ENCODE data around the gene CCDC150. TPM values are rescaled to one million over a fixed set of nuclear protein-coding genes. Genes with fewer than 3 reads are reported as not detected.

CCDC150 gene
- total RNA-seq, 1 experiment from 2014 or later = 13.1 TPM

GRCh38 chr2:196719110-196719872 lies 79.8 kb downstream of the CCDC150 start:
- intact Hi-C loops (cut with micrococcal nuclease) = no loop called here
- Histone ChIP-seq H3K27ac (ENCODE audit: low read length) (no peak overlapping the region), H3K27me3 (ENCODE audit: low read length) (no peaks in the 10 kb centered on the region), H3K9me3 (ENCODE audit: low read length) (no peaks in the 10 kb centered on the region), H2AFZ (ENCODE audit: low read length) (no peak overlapping the region), H3K79me2 (ENCODE audit: low read length) (no peaks in the 10 kb centered on the region), H3F3A (ENCODE audit: low read length, unreplicated experiment) (no peaks in the 10 kb centered on the region), H3K4me1 (ENCODE audit: insufficient read depth, low read length) (no peaks in the 10 kb centered on the region), H4K20me1 (ENCODE audit: low read length) (no peaks in the 10 kb centered on the region), H3K9me2 (replicated peaks; ENCODE audit: low read length) (no peaks in the 10 kb centered on the region), H3K4me2 (ENCODE audit: low read length) (no peak overlapping the region), H3K9ac (ENCODE audit: low read length) (no peak overlapping the region), H3K36me3 (ENCODE audit: low read depth, low read length) (no peaks in the 10 kb centered on the region), H3K4me3 (ENCODE audit: low read length) (no peak overlapping the region)
- TF ChIP-seq EZH2 (IDR thresholded peaks at IDR 0.05; ENCODE audit: low read length, unreplicated experiment) = no peak
- TF ChIP-seq CTCF (conservative IDR thresholded peaks at IDR 0.05; ENCODE audit: low read depth, low read length) = peak; percentile 23
- no TSS peak for BruUV-seq (replicated peaks)
- CTCF ChIA-PET = no interaction called here
- POLR2A ChIA-PET (ENCODE audit: unreplicated experiment) = no interaction called here
- DNase-seq (peak; percentile 4), ATAC-seq (peak; percentile 40; the same call in 1 of the 2 replicates)

GRCh38 chr2:196723571-196723970 lies 84.1 kb downstream of the CCDC150 start:
- POLR2A ChIA-PET (ENCODE audit: unreplicated experiment) = no interaction called here
- H3K4me1 ChIP-seq (ENCODE audit: insufficient read depth, low read length) = no peaks in the 10 kb centered on the region
- no peak for ATAC-seq

More at GRCh38 chr2:196723571-196723970, 84.1 kb downstream of the CCDC150 start:
- TF ChIP-seq CTCF (conservative IDR thresholded peaks at IDR 0.05; ENCODE audit: low read depth, low read length) = no peak
- TF ChIP-seq EZH2 (IDR thresholded peaks at IDR 0.05; ENCODE audit: low read length, unreplicated experiment) = no peak
- intact Hi-C loops (cut with micrococcal nuclease) = no loop called here
- no peaks in the 10 kb centered on the region for H4K20me1 ChIP-seq (ENCODE audit: low read length)
- no peaks in the 10 kb centered on the region for H3F3A ChIP-seq (ENCODE audit: low read length, unreplicated experiment)
- no peaks in the 10 kb centered on the region for H3K79me2 ChIP-seq (ENCODE audit: low read length)
- H3K9me3 ChIP-seq (ENCODE audit: low read length) = no peaks in the 10 kb centered on the region
- no peaks in the 10 kb centered on the region for H3K27me3 ChIP-seq (ENCODE audit: low read length)
- no peaks in the 10 kb centered on the region for H3K9me2 ChIP-seq (replicated peaks; ENCODE audit: low read length)
- H2AFZ ChIP-seq (ENCODE audit: low read length) = no peak overlapping the region
- 0 out of 2 replicates have a peak, but pooled peaks cover 3% of the 10 kb centered on the region for H3K36me3 ChIP-seq (ENCODE audit: low read depth, low read length)
- BruUV-seq (replicated peaks) = no TSS peak
- no peak for DNase-seq
- H3K27ac ChIP-seq (ENCODE audit: low read length) = no peak overlapping the region
- no peak overlapping the region for H3K4me2 ChIP-seq (ENCODE audit: low read length)
- no peak overlapping the region for H3K4me3 ChIP-seq (ENCODE audit: low read length)
- no peak overlapping the region for H3K9ac ChIP-seq (ENCODE audit: low read length)
- CTCF ChIA-PET = no interaction called here
